HL-60 (cell line): Measurements from ENCODE around the gene PRKAG2.

Source experiments
- DNase-seq, 2 experiments: peaks; one replicate each; pipeline ENCODE4 v3.0.0-alpha.2; 2010 to 2020; ENCODE audit warnings: low read depth in 1 of 2, low spot score in 1 of 2
- H3K27ac ChIP-seq: fragments of 250-450 bp; sonication (Bioruptor Pico); replicated peaks from 2 replicates; pipeline ENCODE4 v1.5.1; 2020; ENCODE audit warnings: mild to moderate bottlenecking, moderate library complexity
- H3K27me3 ChIP-seq: fragments of 250-450 bp; sonication (Bioruptor Pico); 2 replicates; pipeline ENCODE4 v1.5.1; 2021; ENCODE audit warnings: mild to moderate bottlenecking, moderate library complexity; ENCODE audit not compliant: insufficient read depth, poor library complexity, severe bottlenecking
- H3K4me3 ChIP-seq: replicated peaks from 2 replicates; pipeline ENCODE4 v1.5.1; 2011; ENCODE audit warnings: mild to moderate bottlenecking, control low read depth, low read length; ENCODE audit not compliant: insufficient read depth
- CTCF ChIP-seq: IDR thresholded peaks from one replicate; pipeline ENCODE4 v1.5.1; 2011; ENCODE audit warnings: low read length, control low read depth, inconsistent platforms; ENCODE audit not compliant: insufficient read depth
- GABPA ChIP-seq: IDR thresholded peaks from 2 replicates; pipeline ENCODE4 v1.6.1; 2012; ENCODE audit warnings: low read depth
- POLR2AphosphoS5 ChIP-seq: IDR thresholded peaks from 2 replicates; pipeline ENCODE4 v1.6.1; 2012; ENCODE audit warnings: low read depth
- REST ChIP-seq: IDR thresholded peaks from 2 replicates; pipeline ENCODE4 v1.6.1; 2012; ENCODE audit warnings: low read depth; ENCODE audit not compliant: insufficient replicate concordance
- SPI1 ChIP-seq: IDR thresholded peaks from 2 replicates; pipeline ENCODE4 v1.6.1; 2012; ENCODE audit warnings: low read depth, mild to moderate bottlenecking, borderline replicate concordance

PRKAG2 gene

GRCh38 chr7:151570366-151570915 is 306.5 kb downstream of the PRKAG2 start:
- Histone ChIP-seq H3K27me3 (no peaks in the 10 kb centered on the region), H3K27ac (no peak overlapping the region), H3K4me3 (no peak overlapping the region)
- TF ChIP-seq CTCF, result no peak
- TF ChIP-seq SPI1, result no peak
- TF ChIP-seq GABPA, result no peak
- no peak for TF ChIP-seq POLR2AphosphoS5
- no peak for TF ChIP-seq REST
- DNase-seq, result no peak

GRCh38 chr7:151568956-151569940 is 307.7 kb downstream of the PRKAG2 start:
- no peak for DNase-seq
- H3K27me3 ChIP-seq, result no peaks in the 10 kb centered on the region
- TF ChIP-seq CTCF (no peak), SPI1 (no peak), POLR2AphosphoS5 (no peak), GABPA (no peak), REST (no peak)
- no peak overlapping the region for H3K27ac ChIP-seq
- no peak overlapping the region for H3K4me3 ChIP-seq

GRCh38 chr7:151566897-151567320 is 310.0 kb downstream of the PRKAG2 start:
- Histone ChIP-seq H3K27me3 (no peaks in the 10 kb centered on the region), H3K4me3 (no peak overlapping the region), H3K27ac (no peak overlapping the region)
- peak; percentile 26 to 41 for DNase-seq
- TF ChIP-seq SPI1 (peak; percentile 29; the same call in 1 of the 2 replicates), REST (no peak), POLR2AphosphoS5 (no peak), CTCF (no peak), GABPA (no peak)
